Trophoblast cell (in vitro differentiated cells and primary cell): Measurements from ENCODE around the gene LCN15.

ENCODE experiments used
- DNase-seq, 2 donors: peaks; one replicate each; pipeline ENCODE4 v3.0.0-alpha.2; 2016
- H2AFZ ChIP-seq: 2 replicates; pipeline ENCODE4 v1.6.1; 2013; ENCODE audit warnings: low read length, moderate library complexity, mild to moderate bottlenecking; ENCODE audit not compliant: insufficient read depth, poor library complexity
- H2AK5ac ChIP-seq: 2 replicates; pipeline ENCODE4 v1.6.1; 2013; ENCODE audit warnings: mild to moderate bottlenecking, low read length
- H2BK120ac ChIP-seq: 2 replicates; pipeline ENCODE4 v1.6.1; 2013; ENCODE audit warnings: low read length, mild to moderate bottlenecking, moderate library complexity; ENCODE audit not compliant: insufficient read depth, poor library complexity
- H2BK12ac ChIP-seq: 2 replicates; pipeline ENCODE4 v1.6.1; 2013; ENCODE audit warnings: mild to moderate bottlenecking, low read length, moderate library complexity
- H2BK5ac ChIP-seq: 2 replicates; pipeline ENCODE4 v1.6.1; 2013; ENCODE audit warnings: low read length, low read depth, moderate library complexity, mild to moderate bottlenecking; ENCODE audit not compliant: poor library complexity
- H3K14ac ChIP-seq: 2 replicates; pipeline ENCODE4 v1.6.1; 2013; ENCODE audit warnings: mild to moderate bottlenecking, low read length
- H3K18ac ChIP-seq: 2 replicates; pipeline ENCODE4 v1.6.1; 2013; ENCODE audit warnings: mild to moderate bottlenecking, low read length
- H3K23ac ChIP-seq: 2 replicates; pipeline ENCODE4 v1.6.1; 2013; ENCODE audit warnings: low read length
- H3K27ac ChIP-seq: 2 replicates; pipeline ENCODE4 v1.5.1; 2013; ENCODE audit warnings: low read depth, mild to moderate bottlenecking, inconsistent platforms, low read length, moderate library complexity
- H3K27me3 ChIP-seq: 2 replicates; pipeline ENCODE4 v1.6.1; 2013; ENCODE audit warnings: inconsistent platforms, mild to moderate bottlenecking, low read length, moderate library complexity; ENCODE audit not compliant: insufficient read depth
- H3K36me3 ChIP-seq, 2 experiments: 1 replicate in 1 of 2; 2 replicates in 1 of 2; pipeline ENCODE4 v1.6.1; 2013; ENCODE audit warnings: low read length in 2 of 2, mild to moderate bottlenecking in 2 of 2, moderate library complexity in 1 of 2; ENCODE audit not compliant: insufficient read depth in 2 of 2, control insufficient read depth in 1 of 2
- H3K4ac ChIP-seq: 2 replicates; pipeline ENCODE4 v1.6.1; 2013; ENCODE audit warnings: low read depth, mild to moderate bottlenecking, low read length, moderate library complexity
- H3K4me1 ChIP-seq, 2 experiments: 1 replicate in 1 of 2; 2 replicates in 1 of 2; pipeline ENCODE4 v1.6.1; 2013; ENCODE audit warnings: low read length in 2 of 2, mild to moderate bottlenecking in 2 of 2, moderate library complexity in 1 of 2; ENCODE audit not compliant: insufficient read depth in 2 of 2, control insufficient read depth in 1 of 2
- H3K4me2 ChIP-seq: 2 replicates; pipeline ENCODE4 v1.6.1; 2013; ENCODE audit warnings: inconsistent platforms, mild to moderate bottlenecking, low read length, moderate library complexity
- H3K4me3 ChIP-seq: 2 replicates; pipeline ENCODE4 v1.5.1; 2013; ENCODE audit warnings: mild to moderate bottlenecking, low read depth, low read length, inconsistent platforms
- H3K79me1 ChIP-seq: one replicate; pipeline ENCODE4 v1.6.1; 2013; ENCODE audit warnings: low read length
- H3K79me2 ChIP-seq: 2 replicates; pipeline ENCODE4 v1.6.1; 2013; ENCODE audit warnings: low read length, mild to moderate bottlenecking; ENCODE audit not compliant: control insufficient read depth, insufficient read depth, poor library complexity
- H3K9ac ChIP-seq: 2 replicates; pipeline ENCODE4 v1.6.1; 2013; ENCODE audit warnings: mild to moderate bottlenecking, low read length
- H3K9me3 ChIP-seq: 2 replicates; pipeline ENCODE4 v1.6.1; 2013; ENCODE audit warnings: low read depth, mild to moderate bottlenecking, control low read depth, inconsistent platforms, low read length; ENCODE audit not compliant: insufficient read depth
- H4K12ac ChIP-seq: 2 replicates; pipeline ENCODE4 v1.6.1; 2013; ENCODE audit warnings: low read depth, mild to moderate bottlenecking, low read length, moderate library complexity
- H4K8ac ChIP-seq: 2 replicates; pipeline ENCODE4 v1.6.1; 2013; ENCODE audit warnings: low read depth, mild to moderate bottlenecking, low read length, moderate library complexity
- H4K91ac ChIP-seq: one replicate; pipeline ENCODE4 v1.6.1; 2013; ENCODE audit warnings: low read depth, mild to moderate bottlenecking, low read length, moderate library complexity
- WGBS: extraction: QIAGEN DNeasy Blood & Tissue Kit; methylation state at CpG from one replicate; pipeline ENCODE4 v1.1.7; 2013; ENCODE audit warnings: missing lambda C conversion rate; ENCODE audit not compliant: insufficient read length, insufficient coverage; ENCODE audit errors: extremely low coverage; 5-methylcytosine and 5-hydroxymethylcytosine counted together

The LCN15 gene

DNA sequence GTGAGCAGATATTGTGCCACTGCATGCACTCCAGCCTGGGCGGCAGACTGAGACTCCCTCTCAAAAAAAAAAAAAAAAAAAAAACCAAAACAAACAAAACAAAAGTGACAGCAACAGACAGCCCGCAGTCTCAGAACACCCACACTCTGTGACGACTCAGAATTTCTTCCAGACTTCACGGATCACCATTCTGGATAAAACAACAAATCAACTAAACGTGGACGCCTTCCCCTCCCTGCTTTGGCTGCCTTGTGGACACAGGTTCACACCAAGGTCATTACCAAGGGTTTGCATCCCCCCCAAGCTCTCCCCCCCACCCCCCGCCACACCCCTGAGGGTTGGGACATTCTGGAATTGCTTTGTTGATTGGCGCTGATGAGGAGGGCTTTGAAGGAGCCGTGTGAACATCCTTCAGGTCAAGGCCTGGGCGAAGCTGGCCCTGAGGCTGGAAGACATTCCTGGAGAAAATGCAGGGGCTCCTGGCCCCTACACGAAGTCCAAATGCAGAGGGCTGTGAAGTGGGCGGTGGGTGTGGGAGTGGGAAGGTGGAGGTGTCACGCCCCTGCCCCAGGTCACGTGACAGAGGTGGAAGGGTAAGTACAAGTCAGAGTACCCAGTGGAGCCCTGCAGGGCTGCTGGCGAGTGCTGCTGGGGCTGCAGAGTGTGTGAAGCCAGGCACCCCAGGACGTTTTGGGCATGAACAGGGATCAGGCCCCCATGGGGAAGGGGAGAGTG lies 31.7 kb downstream of the LCN15 start:
- no peak for DNase-seq
- no peak overlapping the region for H4K8ac ChIP-seq
- H3K18ac ChIP-seq: no peak overlapping the region
- no peak overlapping the region for H3K27ac ChIP-seq
- no peaks in the 10 kb centered on the region for H3K36me3 ChIP-seq
- H3K79me2 ChIP-seq: peaks cover 7% of the 10 kb centered on the region
- peaks cover 10% of the 10 kb centered on the region for H3K79me1 ChIP-seq
- no peak overlapping the region for H2BK120ac ChIP-seq
- no peak overlapping the region for H3K4ac ChIP-seq
- no peak overlapping the region for H3K9ac ChIP-seq
- H3K4me3 ChIP-seq: no peak overlapping the region
- H3K9me3 ChIP-seq: peaks cover 6% of the 10 kb centered on the region
- no peak overlapping the region for H3K23ac ChIP-seq
- H2BK12ac ChIP-seq: no peak overlapping the region
- no peaks in the 10 kb centered on the region for H3K27me3 ChIP-seq
- H2AFZ ChIP-seq: no peak overlapping the region
- WGBS: no CpG with 5 or more reads among the region's 16 CpGs
- H3K14ac ChIP-seq: no peak overlapping the region
- H4K91ac ChIP-seq: no peak overlapping the region
- no peak overlapping the region for H3K4me2 ChIP-seq
- no peak overlapping the region for H4K12ac ChIP-seq
- H3K4me1 ChIP-seq: peaks cover 0 to 7% of the 10 kb centered on the region in 2 experiments
- H2AK5ac ChIP-seq: no peak overlapping the region
- no peak overlapping the region for H2BK5ac ChIP-seq

DNA sequence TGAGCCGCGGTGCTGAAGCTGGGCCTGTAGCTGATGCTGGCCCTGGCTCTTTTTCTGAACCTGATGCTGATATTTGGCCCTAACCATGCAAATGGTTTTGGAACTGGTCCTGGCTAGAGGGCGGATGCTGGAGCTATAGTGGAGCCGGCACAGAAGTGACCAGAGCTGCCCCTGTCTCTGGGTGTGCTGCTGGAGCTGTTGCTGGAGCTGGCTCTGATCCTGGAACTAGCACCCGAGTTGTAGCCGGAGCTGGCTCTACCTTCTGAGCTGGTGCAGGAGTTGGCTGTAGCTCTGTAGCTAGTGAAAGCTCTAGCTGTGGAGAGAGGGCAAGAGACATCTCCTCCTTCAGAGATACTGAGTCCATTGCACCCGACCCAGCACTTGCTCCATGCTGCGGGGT lies 34.4 kb downstream of the LCN15 start:
- no peak overlapping the region for H4K12ac ChIP-seq

DNA sequence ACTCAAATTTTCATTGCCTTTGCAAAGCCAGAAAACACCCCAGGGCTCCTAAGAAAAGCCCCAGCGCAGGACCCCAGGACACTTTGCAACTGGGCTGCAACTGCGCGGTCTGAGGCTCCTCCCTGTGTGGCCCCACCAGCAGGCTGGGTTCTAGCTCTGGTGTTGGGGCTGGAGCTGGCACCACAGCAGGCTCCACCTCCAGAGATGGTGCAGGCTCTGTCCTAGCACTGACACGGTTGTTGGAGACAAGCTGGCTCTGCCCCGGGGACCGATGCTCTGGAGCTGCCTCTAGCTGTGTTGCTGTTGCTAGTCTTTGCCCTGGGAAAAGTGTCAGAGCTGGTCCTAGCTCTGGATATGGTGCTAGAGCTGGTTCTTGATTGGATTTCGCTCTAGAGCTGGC lies 35.2 kb downstream of the LCN15 start:
- H3K79me1 ChIP-seq: peaks cover 19% of the 10 kb centered on the region
- WGBS: no CpG with 5 or more reads among the region's 7 CpGs
- no peak overlapping the region for H3K4ac ChIP-seq
- no peak overlapping the region for H4K12ac ChIP-seq
- H3K4me3 ChIP-seq: no peak overlapping the region
- H3K23ac ChIP-seq: no peak overlapping the region
- no peak for DNase-seq
- H3K79me2 ChIP-seq: peaks cover 12% of the 10 kb centered on the region
- no peak overlapping the region for H3K14ac ChIP-seq
- H2AK5ac ChIP-seq: no peak overlapping the region
- H4K91ac ChIP-seq: no peak overlapping the region
- H3K9ac ChIP-seq: no peak overlapping the region
- no peak overlapping the region for H2BK12ac ChIP-seq
- peaks cover 22% of the 10 kb centered on the region in 2 experiments for H3K36me3 ChIP-seq
- peaks cover 14 to 18% of the 10 kb centered on the region in 2 experiments for H3K4me1 ChIP-seq
- H2AFZ ChIP-seq: no peak overlapping the region
- H3K27ac ChIP-seq: no peak overlapping the region
- no peak overlapping the region for H3K18ac ChIP-seq
- H3K4me2 ChIP-seq: peak overlapping the region; percentile 93
- H3K9me3 ChIP-seq: peaks cover 3% of the 10 kb centered on the region
- no peak overlapping the region for H2BK120ac ChIP-seq
- no peak overlapping the region for H4K8ac ChIP-seq
- H2BK5ac ChIP-seq: no peak overlapping the region
- no peaks in the 10 kb centered on the region for H3K27me3 ChIP-seq

More for the DNA sequence above, 34.4 kb downstream of the LCN15 start:
- Histone ChIP-seq H3K79me2 (peaks cover 12% of the 10 kb centered on the region), H3K27me3 (no peaks in the 10 kb centered on the region), H2BK5ac (no peak overlapping the region), H3K4me3 (no peak overlapping the region), H4K91ac (no peak overlapping the region), H3K4me1 (peaks cover 14 to 18% of the 10 kb centered on the region in 2 experiments), H2AK5ac (no peak overlapping the region), H3K4ac (no peak overlapping the region), H3K4me2 (no peak overlapping the region), H3K79me1 (peaks cover 19% of the 10 kb centered on the region), H3K23ac (no peak overlapping the region), H2AFZ (no peak overlapping the region), H2BK12ac (no peak overlapping the region), H3K9ac (no peak overlapping the region), H3K36me3 (peaks cover 15 to 16% of the 10 kb centered on the region in 2 experiments), H2BK120ac (no peak overlapping the region), H3K27ac (no peak overlapping the region), H3K14ac (no peak overlapping the region), H3K9me3 (peaks cover 3% of the 10 kb centered on the region), H4K8ac (no peak overlapping the region), H3K18ac (no peak overlapping the region)
- DNase-seq: no peak
- WGBS: no CpG with 5 or more reads among the region's 8 CpGs

GRCh38 chr9:136728548-136729123 lies 35.7 kb downstream of the LCN15 start:
- Histone ChIP-seq H3K4ac (peak overlapping the region; percentile 82), H2AFZ (peak overlapping the region; percentile 89), H2BK120ac (peak overlapping the region; percentile 87), H3K9me3 (peaks cover 3% of the 10 kb centered on the region), H3K4me1 (peaks cover 14 to 18% of the 10 kb centered on the region in 2 experiments), H3K18ac (peak overlapping the region; percentile 83), H4K12ac (peak overlapping the region; percentile 97), H3K4me2 (peak overlapping the region; percentile 93), H3K79me2 (peaks cover 12% of the 10 kb centered on the region), H2BK12ac (peak overlapping the region; percentile 11), H3K79me1 (peaks cover 19% of the 10 kb centered on the region), H3K4me3 (peak overlapping the region; percentile 94), H3K27me3 (no peaks in the 10 kb centered on the region), H4K91ac (peak overlapping the region; percentile 89), H2BK5ac (peak overlapping the region; percentile 55), H3K27ac (no peak overlapping the region), H4K8ac (peak overlapping the region; percentile 94), H3K14ac (peak overlapping the region; percentile 94), H2AK5ac (peak overlapping the region; percentile 45), H3K9ac (peak overlapping the region; percentile 62), H3K23ac (no peak overlapping the region), H3K36me3 (peaks cover 27 to 28% of the 10 kb centered on the region in 2 experiments)
- no CpG with 5 or more reads among the region's 53 CpGs for WGBS
- DNase-seq: peak in 1 of 2 donors; percentile 44
